Epidermal melanocyte (primary cell): ENCODE data around the gene TMEM131.

Experiments used
- DNase-seq: peaks from one replicate; pipeline ENCODE4 v3.0.0; 2011; ENCODE audit warnings: low spot score; ENCODE audit not compliant: insufficient read length

TMEM131 gene

GRCh38 chr2:97812931-97813330 is 182.8 kb downstream of the TMEM131 start:
- no peak for DNase-seq

- no peak for DNase-seq
Measured at GRCh38 chr2:97808816-97809215, 186.9 kb downstream of the TMEM131 start.

GRCh38 chr2:97806738-97807618 is 188.8 kb downstream of the TMEM131 start:
- DNase-seq: peak; percentile 66

- DNase-seq: no peak
Measured at GRCh38 chr2:97805776-97806175, 190.0 kb downstream of the TMEM131 start.

GRCh38 chr2:97801028-97801427 is 194.7 kb downstream of the TMEM131 start:
- no peak for DNase-seq

GRCh38 chr2:97798416-97798815 is 197.3 kb downstream of the TMEM131 start:
- DNase-seq: no peak

DNA sequence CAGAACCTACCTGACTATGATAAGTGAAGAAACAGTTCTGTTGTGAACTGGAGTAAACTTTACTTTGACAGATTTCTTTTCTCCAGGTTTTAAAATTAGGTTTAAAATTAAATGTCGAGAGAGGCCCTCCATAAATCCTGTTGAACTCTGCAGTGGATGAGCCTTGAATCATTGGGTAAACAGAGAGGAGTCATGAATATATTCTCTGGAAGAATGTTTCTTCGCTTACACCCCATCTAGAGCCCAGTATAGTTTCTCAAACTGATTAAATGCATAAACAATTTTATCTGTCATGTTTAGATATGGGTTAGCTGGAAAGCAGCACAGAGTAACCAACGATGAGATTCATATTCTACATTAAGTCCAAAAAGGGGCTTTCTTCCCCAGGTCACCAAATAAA is 198.4 kb downstream of the TMEM131 start:
- DNase-seq: no peak

DNA sequence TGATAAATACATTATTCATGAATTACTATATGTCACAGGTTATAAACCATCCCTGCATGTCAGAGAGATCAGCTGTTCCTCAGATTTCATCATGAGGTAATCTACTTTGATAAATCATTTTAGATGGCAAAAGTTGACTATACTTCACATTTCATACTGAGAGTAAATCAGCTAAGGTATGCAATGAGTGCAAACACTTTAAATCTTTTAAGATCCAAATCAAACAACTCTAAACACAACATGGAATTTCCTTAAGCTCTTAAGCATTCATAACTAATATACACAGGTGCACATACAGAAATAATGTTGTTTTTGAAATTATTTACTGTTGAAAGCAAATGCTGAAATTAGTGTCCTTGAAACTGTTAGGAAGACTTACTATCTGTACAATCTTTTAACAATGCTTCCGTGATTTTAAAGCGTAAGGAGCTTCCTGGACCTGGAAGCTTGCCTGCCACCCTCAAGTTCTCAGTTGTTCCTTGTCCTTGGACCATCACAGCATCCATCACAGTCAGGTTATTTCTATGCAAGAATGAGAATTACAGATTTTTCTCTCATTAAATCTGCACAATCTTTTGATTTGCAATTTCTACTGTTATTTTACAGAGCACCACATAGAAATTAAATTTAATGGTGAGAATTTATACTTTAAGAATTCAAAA is 199.2 kb downstream of the TMEM131 start:
- no peak for DNase-seq

GRCh38 chr2:97792416-97792815 is 203.3 kb downstream of the TMEM131 start:
- DNase-seq: no peak

- no peak for DNase-seq
Measured at GRCh38 chr2:97788986-97789644, 206.6 kb downstream of the TMEM131 start.

- DNase-seq: no peak
Measured at GRCh38 chr2:97785818-97786217, 209.9 kb downstream of the TMEM131 start.

DNA sequence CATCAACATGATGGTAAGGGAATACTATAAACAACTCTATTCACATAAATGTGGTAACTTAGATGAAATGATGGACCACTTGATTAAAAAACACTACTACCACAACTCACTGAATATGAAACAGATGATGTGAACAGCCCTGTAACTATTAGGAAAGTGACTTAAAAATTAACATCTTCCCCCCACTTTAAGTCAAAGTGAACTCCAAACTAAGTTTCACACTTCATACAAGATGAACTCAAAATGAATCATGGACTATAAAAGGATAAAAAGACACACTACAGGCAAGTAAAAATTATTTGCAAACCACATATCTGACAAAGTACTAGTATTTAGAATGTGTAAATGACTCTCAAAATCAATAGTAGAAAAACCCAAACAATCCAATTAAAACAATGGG is 210.8 kb downstream of the TMEM131 start:
- DNase-seq: no peak

- no peak for DNase-seq
Measured at GRCh38 chr2:97781981-97782380, 213.8 kb downstream of the TMEM131 start.

DNA sequence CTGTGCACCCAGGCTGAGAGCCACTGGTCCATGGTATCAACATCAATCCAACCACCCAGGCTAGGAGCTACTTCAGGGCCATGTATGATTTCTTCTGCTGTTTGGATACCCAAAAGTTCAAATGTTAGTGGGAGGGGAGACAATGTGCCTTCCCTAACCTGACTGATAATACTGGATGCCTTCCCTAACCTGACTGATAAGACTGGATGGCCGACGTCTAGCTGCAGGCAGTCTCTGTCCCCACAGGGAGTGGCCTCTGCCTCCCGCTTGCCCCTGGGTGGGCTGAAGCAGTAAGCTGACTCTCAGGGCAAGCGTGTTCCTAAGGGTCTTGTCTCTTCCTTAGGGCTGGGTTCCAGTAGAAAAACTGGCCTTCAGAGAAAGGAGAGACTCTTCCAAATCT is 216.6 kb downstream of the TMEM131 start:
- DNase-seq: no peak

DNA sequence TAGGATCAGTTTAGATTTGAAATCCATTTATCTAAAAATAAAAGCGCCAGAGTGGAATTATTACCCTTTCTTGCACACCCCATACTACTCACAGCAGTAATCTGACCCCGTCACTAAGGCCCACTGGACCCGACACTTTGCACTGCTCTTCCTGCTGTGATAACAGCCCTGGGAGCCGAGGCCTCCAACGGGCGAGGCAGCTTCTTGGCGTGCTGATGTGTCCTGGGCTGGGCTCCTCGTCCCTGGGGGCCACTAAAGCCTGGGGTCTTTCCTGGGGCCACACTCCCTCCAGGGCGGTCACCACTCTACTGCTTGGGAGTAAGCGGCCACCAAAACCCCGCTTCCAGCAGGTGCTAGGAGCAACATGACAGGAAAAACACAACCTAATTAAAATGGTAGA is 220.7 kb downstream of the TMEM131 start:
- no peak for DNase-seq

GRCh38 chr2:97774425-97774824 is 221.3 kb downstream of the TMEM131 start:
- DNase-seq: no peak

DNA sequence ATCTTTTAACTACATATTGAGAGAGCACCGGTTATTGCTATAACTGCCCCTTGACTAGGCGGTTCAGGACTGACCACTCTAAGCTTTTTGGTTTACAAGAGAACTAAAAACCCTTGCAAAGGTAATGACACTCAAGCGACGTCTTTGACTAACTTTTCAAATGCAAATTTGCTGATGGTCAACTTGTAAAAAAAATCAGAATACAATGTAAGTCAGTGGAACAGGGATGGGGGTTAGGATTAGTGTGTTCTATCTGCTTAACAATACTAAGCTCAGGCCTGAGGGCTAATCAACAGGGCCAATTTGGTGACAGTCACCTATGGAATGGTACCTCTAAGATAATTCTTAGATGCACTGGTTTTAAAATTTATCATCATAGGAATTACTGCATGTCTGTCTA is 225.3 kb downstream of the TMEM131 start:
- DNase-seq: no peak

- no peak for DNase-seq
Measured at GRCh38 chr2:97769711-97770110, 226.0 kb downstream of the TMEM131 start.

GRCh38 chr2:97769308-97769707 is 226.4 kb downstream of the TMEM131 start:
- no peak for DNase-seq

DNA sequence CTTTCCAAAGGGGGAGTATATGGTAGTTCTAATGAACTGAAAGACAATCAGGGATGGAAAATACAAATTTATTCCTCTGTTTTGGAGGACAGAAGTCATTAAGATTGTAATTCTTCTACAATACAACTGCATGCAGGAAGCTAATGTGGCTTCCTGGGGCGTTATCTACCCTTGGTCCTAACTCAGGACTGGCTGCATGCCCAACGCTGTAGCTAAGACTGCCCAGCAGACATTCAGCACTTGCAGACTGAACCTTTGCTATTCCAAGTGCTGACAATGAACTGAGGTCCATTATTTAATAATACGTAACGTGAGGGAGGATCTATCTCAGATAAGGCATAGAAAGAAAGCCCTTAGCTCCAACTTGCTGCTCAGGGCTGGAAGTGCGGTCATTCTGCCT is 229.2 kb downstream of the TMEM131 start:
- DNase-seq: no peak

DNA sequence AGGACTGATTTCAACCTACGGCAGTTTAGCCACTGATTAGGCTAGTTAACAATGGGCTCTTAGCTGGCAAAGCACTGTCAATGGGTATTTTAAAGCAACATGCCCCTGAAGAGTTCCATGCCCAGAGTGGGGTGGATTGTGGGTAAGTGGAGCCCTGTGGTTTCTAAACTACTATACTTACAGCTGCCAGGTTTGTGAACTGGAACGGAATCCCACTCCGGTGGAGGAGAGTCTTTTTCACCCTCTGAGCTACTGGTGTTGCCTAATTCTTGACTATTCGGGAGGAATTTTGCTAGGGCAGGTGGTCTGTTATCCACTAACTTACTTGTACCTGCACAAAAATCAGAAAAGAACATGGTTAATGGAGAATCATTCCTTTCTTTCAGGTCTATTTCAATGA is 229.8 kb downstream of the TMEM131 start:
- DNase-seq: no peak

DNA sequence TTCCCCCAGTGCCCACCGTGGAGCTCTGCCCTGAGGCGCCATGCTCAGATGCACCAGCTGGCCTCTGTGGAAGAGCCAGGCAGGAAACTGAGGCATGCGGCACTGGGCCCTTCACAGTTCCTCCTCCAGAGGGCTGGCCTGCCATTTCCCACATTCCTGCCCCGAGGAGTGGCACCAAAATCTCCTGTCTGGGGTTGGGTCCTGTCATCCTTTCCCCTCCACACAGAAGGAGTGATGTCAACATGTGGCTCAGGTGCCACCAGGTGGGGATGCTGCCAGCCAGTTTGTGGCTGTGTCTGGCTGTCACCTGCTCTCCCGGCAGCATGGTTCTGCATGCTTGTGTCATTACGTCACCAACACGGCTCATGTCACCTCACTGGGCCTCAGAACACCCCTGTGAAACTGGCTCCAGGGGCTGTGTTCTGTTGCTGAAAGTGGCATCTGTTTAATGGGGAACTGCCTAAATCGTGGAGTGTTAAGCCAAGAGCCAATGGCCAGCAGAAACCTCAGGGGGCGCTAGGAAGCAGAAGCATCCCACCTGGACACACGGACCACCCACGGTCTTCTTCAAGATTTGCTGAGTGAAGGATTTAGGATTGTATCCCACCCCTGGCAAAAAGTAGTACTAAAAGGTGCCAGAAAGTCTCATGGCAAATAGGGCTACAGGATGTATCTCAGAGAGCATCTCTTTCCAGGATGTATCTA is 231.0 kb downstream of the TMEM131 start:
- no peak for DNase-seq
